HG03439 (cell line): ENCODE data around the gene TLDC2.
"Not testable (repeated sequence)": the region's sequence is repeated elsewhere in the genome, so short reads cannot be mapped to it uniquely, and the experiment has no call there.

Experiments
- ATAC-seq: cut with Tn5 transposase; IDR thresholded peaks from one replicate; pipeline ENCODE4 v1.9.1; 2021; ENCODE audit warnings: mild to moderate bottlenecking, moderate library complexity; ENCODE audit not compliant: unreplicated experiment

The TLDC2 gene

GRCh38 chr20:36875702-36876472 is at the start of gene TLDC2:
TSS of gene TLDC2 (plus strand) at chr20:36876138. CDS start at chr20:36876175, 37 bp downstream.
- no peak for ATAC-seq

GRCh38 chr20:36826554-36827244 is 49.2 kb upstream of the TLDC2 start:
- no peak for ATAC-seq

GRCh38 chr20:36827541-36828279 is 48.2 kb upstream of the TLDC2 start:
- peak; percentile 61 for ATAC-seq

- no peak for ATAC-seq
Measured at GRCh38 chr20:36830791-36831691, 44.9 kb upstream of the TLDC2 start.

GRCh38 chr20:36832791-36833190 is 43.1 kb upstream of the TLDC2 start:
- no peak for ATAC-seq

GRCh38 chr20:36833275-36834020 is 42.5 kb upstream of the TLDC2 start:
- no peak for ATAC-seq

- ATAC-seq, result no peak
Measured at GRCh38 chr20:36835025-36835424, 40.9 kb upstream of the TLDC2 start.

GRCh38 chr20:36835453-36836198 is 40.3 kb upstream of the TLDC2 start:
- peak; percentile 72 for ATAC-seq

- ATAC-seq, result no peak
Measured at GRCh38 chr20:36836591-36837269, 39.2 kb upstream of the TLDC2 start.

- ATAC-seq, result not testable (repeated sequence)
Measured at GRCh38 chr20:36838376-36838775, 37.6 kb upstream of the TLDC2 start.

- no peak for ATAC-seq
Measured at GRCh38 chr20:36839150-36839549, 36.8 kb upstream of the TLDC2 start.

- ATAC-seq, result not testable (repeated sequence)
Measured at GRCh38 chr20:36841030-36841429, 34.9 kb upstream of the TLDC2 start.

GRCh38 chr20:36845288-36845971 is 30.5 kb upstream of the TLDC2 start:
- ATAC-seq, result no peak

GRCh38 chr20:36847009-36847709 is 28.8 kb upstream of the TLDC2 start:
- ATAC-seq, result no peak

- ATAC-seq, result no peak
Measured at GRCh38 chr20:36847710-36848040, 28.3 kb upstream of the TLDC2 start.

GRCh38 chr20:36848078-36848660 is 27.8 kb upstream of the TLDC2 start:
- no peak for ATAC-seq

- ATAC-seq, result no peak
Measured at GRCh38 chr20:36848677-36849076, 27.3 kb upstream of the TLDC2 start.
